AG09309 (cell line): ENCODE measurements around the gene IGF2R.
A peak's percentile ranks its signal among the peaks of the same experiment; 100 is the strongest.
"Not testable (repeated sequence)": the region's sequence is repeated elsewhere in the genome, so short reads cannot be mapped to it uniquely, and the experiment has no call there.

ENCODE experiments used
- DNase-seq: peaks from one replicate; pipeline ENCODE4 v3.0.0-alpha.2; 2010; ENCODE audit warnings: low read depth
- H3K4me3 ChIP-seq: 2 replicates; pipeline ENCODE4 v1.5.1; 2011; ENCODE audit warnings: mild to moderate bottlenecking, low read depth, low read length, moderate library complexity; ENCODE audit not compliant: control insufficient read depth
- TF ChIP-seq, protein P1 (sequence below): IDR thresholded peaks from 2 replicates; pipeline ENCODE4 v1.5.1; 2011; ENCODE audit warnings: mild to moderate bottlenecking, low read depth, low read length, inconsistent platforms; ENCODE audit not compliant: insufficient read depth, control insufficient read depth; ENCODE audit errors: missing control alignments

Gene IGF2R, protein sequence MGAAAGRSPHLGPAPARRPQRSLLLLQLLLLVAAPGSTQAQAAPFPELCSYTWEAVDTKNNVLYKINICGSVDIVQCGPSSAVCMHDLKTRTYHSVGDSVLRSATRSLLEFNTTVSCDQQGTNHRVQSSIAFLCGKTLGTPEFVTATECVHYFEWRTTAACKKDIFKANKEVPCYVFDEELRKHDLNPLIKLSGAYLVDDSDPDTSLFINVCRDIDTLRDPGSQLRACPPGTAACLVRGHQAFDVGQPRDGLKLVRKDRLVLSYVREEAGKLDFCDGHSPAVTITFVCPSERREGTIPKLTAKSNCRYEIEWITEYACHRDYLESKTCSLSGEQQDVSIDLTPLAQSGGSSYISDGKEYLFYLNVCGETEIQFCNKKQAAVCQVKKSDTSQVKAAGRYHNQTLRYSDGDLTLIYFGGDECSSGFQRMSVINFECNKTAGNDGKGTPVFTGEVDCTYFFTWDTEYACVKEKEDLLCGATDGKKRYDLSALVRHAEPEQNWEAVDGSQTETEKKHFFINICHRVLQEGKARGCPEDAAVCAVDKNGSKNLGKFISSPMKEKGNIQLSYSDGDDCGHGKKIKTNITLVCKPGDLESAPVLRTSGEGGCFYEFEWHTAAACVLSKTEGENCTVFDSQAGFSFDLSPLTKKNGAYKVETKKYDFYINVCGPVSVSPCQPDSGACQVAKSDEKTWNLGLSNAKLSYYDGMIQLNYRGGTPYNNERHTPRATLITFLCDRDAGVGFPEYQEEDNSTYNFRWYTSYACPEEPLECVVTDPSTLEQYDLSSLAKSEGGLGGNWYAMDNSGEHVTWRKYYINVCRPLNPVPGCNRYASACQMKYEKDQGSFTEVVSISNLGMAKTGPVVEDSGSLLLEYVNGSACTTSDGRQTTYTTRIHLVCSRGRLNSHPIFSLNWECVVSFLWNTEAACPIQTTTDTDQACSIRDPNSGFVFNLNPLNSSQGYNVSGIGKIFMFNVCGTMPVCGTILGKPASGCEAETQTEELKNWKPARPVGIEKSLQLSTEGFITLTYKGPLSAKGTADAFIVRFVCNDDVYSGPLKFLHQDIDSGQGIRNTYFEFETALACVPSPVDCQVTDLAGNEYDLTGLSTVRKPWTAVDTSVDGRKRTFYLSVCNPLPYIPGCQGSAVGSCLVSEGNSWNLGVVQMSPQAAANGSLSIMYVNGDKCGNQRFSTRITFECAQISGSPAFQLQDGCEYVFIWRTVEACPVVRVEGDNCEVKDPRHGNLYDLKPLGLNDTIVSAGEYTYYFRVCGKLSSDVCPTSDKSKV (N-terminal part only)

DNA sequence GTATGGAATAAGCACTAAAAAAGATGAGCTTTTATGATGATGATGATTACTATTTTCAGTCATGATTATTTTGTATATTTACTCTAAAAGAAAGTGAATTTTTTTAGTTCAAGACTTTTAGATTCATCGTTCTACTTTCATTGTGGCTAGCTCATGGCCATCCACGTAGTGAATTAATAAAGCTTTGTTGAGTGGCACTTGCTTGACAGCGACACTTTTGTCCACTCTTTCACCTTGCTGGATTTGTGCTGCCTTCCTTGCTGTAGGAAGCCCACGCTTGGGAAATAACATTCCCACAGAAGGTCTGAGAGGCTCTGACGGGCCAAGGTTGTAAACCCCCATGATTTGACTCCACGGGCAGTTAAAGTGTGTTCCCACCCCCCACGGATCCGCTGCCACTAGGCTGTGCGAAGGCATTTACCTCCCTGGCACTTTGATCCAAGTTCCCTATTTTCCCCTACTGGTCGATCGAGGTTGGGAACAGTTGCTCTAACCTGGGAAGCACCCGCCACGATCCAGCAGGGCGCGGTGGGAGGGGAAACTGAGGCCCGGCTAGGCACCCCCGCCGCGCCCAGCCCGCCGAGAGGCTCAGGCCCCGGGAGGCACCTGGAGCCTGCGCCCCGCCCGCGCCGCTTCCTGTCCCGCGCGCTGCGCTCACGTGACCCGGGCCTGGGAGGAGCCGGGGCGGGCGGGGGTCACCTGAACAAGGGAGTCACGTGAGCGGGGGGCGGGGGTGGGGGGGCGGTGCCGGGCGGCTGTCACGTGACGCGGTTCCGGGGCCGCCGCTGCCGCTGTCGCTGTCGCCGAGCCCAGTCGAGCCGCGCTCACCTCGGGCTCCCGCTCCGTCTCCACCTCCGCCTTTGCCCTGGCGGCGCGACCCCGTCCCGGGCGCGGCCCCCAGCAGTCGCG, at the start of gene IGF2R:
Gene IGF2R, plus strand, starts transcription at position 788 of the 909 bp plus-strand sequence. CDS start 165 bp downstream, outside the sequence.
- TF ChIP-seq, protein P1, sequence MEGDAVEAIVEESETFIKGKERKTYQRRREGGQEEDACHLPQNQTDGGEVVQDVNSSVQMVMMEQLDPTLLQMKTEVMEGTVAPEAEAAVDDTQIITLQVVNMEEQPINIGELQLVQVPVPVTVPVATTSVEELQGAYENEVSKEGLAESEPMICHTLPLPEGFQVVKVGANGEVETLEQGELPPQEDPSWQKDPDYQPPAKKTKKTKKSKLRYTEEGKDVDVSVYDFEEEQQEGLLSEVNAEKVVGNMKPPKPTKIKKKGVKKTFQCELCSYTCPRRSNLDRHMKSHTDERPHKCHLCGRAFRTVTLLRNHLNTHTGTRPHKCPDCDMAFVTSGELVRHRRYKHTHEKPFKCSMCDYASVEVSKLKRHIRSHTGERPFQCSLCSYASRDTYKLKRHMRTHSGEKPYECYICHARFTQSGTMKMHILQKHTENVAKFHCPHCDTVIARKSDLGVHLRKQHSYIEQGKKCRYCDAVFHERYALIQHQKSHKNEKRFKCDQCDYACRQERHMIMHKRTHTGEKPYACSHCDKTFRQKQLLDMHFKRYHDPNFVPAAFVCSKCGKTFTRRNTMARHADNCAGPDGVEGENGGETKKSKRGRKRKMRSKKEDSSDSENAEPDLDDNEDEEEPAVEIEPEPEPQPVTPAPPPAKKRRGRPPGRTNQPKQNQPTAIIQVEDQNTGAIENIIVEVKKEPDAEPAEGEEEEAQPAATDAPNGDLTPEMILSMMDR, result no peak
- H3K4me3 ChIP-seq, result peak within 1 kb of the TSS; percentile 65
- no peak for DNase-seq

DNA sequence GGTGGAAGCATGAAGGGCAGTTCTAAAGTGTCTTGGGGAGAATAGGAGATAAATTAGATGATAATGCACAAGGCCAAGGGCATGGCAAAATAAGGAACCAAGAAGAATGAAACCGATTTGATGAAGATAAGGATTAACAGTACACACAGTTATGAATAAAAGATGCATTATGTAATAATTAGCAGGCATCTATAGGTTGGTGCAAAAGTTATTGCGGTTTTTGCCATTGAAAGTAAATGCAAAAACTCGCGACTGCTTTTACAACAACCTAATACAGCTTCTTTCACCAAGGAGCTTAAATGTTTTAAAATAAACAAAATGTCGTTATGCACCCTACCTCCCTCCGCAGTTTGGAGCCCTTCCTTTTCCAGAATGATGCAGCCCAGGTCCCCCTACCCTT, 49.1 kb upstream of the IGF2R start:
- TF ChIP-seq, protein P1, result no peak
- DNase-seq, result no peak
- H3K4me3 ChIP-seq, result no peak overlapping the region

DNA sequence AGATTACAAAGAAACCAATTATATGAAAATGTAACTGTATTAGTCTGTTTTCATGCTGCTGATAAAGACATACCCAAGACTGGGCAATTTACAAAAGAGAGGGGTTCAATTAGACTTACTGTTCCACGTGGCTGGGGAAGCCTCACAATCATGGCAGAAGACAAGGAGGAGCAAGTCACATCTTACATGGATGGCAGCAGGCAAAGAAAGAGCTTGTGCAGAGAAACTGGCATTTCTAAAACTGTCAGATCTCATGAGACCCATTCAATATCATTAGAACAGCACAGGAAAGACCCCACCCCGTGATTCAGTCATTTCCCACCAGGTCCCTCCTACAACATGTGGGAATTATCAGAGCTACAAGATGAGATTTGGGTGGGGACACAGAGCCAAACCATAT, 44.7 kb upstream of the IGF2R start:
- not testable (repeated sequence) for DNase-seq, H3K4me3 ChIP-seq

DNA sequence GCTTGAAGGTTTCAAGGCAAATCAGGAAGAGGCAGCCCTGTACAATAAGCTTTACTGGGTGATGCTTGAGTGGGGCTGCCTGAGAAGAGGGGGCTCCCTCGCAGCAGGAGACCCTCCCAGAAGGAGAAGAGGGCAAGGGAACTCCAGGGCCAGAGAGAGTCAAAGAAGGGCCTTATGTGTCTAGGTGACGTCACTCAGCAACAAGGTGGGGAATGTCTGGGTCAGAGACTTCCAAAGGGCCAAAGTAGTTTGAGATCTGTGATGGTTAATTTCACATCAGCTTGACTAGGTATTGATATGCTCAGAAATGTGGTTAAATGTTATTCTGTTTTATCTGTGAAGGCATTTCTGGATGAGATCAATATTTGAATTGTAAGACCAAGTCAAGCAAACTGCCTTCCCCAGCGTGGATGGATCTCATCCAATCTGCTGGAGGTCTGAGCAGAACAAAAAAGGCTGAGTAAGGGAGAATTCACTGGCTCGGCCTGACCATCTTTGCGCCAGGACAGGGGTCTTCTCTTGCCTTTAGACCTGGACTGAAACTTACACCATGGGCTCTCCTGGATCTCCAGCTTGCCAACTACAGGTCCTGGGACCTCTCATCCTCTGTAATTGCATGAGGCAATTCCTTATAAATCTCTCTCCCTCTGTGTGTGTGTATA, 42.2 kb upstream of the IGF2R start:
- DNase-seq, result no peak
- H3K4me3 ChIP-seq, result no peak overlapping the region
- TF ChIP-seq, protein P1, result no peak

DNA sequence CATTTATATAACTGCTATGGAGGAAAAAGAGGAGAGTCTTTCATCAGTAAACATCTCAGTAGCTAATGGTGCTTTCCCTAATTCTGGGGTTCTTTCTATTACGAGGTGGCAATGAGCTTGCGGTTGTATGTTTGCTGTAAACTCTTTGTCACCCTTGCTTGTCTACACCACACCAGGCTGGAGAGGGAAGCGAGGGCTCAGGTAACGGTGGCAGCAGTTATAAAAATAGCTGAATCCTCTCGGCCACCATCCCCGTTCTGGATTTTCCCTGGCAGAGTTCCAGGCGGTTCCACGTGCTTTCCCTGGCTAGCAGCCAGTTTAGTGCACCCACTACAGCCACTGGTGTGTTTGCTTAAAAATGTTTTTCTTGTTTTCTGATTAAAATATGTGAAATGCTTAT, 39.1 kb upstream of the IGF2R start:
- H3K4me3 ChIP-seq, result no peak overlapping the region
- TF ChIP-seq, protein P1, result no peak
- no peak for DNase-seq

DNA sequence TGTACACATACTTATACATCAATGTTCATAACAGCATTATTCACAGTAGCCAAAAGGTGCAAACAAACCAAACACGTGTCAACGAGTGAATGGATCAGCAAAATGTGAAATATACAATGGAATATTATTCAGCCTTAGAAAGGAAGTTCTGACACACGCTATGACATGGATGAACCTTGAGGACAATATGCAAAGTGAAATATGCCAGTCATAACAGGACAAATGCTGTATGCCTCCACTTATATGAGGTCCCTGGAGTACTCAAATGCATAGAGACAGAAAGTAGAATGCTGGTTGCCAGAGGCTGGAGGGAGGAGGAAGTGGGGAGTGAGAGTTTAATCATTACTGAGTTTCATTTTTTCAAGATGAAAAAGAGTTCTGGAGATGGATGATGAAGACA, 37.8 kb upstream of the IGF2R start:
- no peak for DNase-seq
- H3K4me3 ChIP-seq, result no peak overlapping the region

More for the DNA sequence above, 37.8 kb upstream of the IGF2R start:
- TF ChIP-seq, protein P1, result no peak
